SH-SY5Y (cell line): Measurements from ENCODE around the gene ADARB1.

Experiments used
- GATA2 ChIP-seq: IDR thresholded peaks from 2 replicates; pipeline ENCODE4 v1.6.1; 2011; ENCODE audit warnings: mild to moderate bottlenecking, low read depth, low read length
- GATA3 ChIP-seq: IDR thresholded peaks from 2 replicates; pipeline ENCODE4 v1.6.1; 2011; ENCODE audit warnings: low read depth, mild to moderate bottlenecking, low read length, moderate library complexity

The ADARB1 gene

GRCh38 chr21:45072738-45073300 is 1.6 kb upstream of the ADARB1 start:
- TF ChIP-seq GATA3 (no peak), GATA2 (no peak)

GRCh38 chr21:45073301-45074047 is 906 bp upstream of the ADARB1 start:
- no peak for TF ChIP-seq GATA2

- no peak for TF ChIP-seq GATA2
- no peak for TF ChIP-seq GATA3
Measured at GRCh38 chr21:45074818-45075595, 627 bp downstream of the ADARB1 start.

GRCh38 chr21:45075596-45076244 is 1.3 kb downstream of the ADARB1 start:
- TF ChIP-seq GATA2 = no peak
- no peak for TF ChIP-seq GATA3

- TF ChIP-seq GATA2 = no peak
- no peak for TF ChIP-seq GATA3
Measured at GRCh38 chr21:45076245-45076711, 1.9 kb downstream of the ADARB1 start.

- TF ChIP-seq GATA2 (no peak), GATA3 (no peak)
Measured at GRCh38 chr21:45078371-45078770, 4.0 kb downstream of the ADARB1 start.

- TF ChIP-seq GATA3 (no peak), GATA2 (no peak)
Measured at GRCh38 chr21:45078877-45079281, 4.5 kb downstream of the ADARB1 start.

GRCh38 chr21:45079351-45079750 is 5.0 kb downstream of the ADARB1 start:
- TF ChIP-seq GATA2 = no peak

- TF ChIP-seq GATA3 (no peak), GATA2 (no peak)
Measured at GRCh38 chr21:45080232-45080631, 5.9 kb downstream of the ADARB1 start.

GRCh38 chr21:45080639-45081414 is 6.4 kb downstream of the ADARB1 start:
- TF ChIP-seq GATA3 (no peak), GATA2 (no peak)

- no peak for TF ChIP-seq GATA2
- TF ChIP-seq GATA3 = no peak
Measured at GRCh38 chr21:45081636-45082035, 7.3 kb downstream of the ADARB1 start.

- TF ChIP-seq GATA2 (no peak), GATA3 (no peak)
Measured at GRCh38 chr21:45082736-45083135, 8.4 kb downstream of the ADARB1 start.

- TF ChIP-seq GATA3 (no peak), GATA2 (no peak)
Measured at GRCh38 chr21:45084121-45084520, 9.7 kb downstream of the ADARB1 start.

- TF ChIP-seq GATA2 (no peak), GATA3 (no peak)
Measured at GRCh38 chr21:45084881-45085536, 10.6 kb downstream of the ADARB1 start.
